ENCODE measurements around the gene PCDHB10. TPM values are rescaled to one million over a fixed set of nuclear protein-coding genes. Genes with fewer than 3 reads are reported as not detected.
"Not testable (repeated sequence)": the region's sequence is repeated elsewhere in the genome, so short reads cannot be mapped to it uniquely, and the experiment has no call there.

Gene PCDHB10
- total RNA-seq, 4 donors from 2014 or later: 0.19 to 1.5 (median 0.76) TPM

- WGBS, 2 donors: 28 to 40% methylated on average over 21 of the region's 21 CpGs
- intact Hi-C loops (cut with DNase I; ENCODE audit: low total_unique reads): no loop called here
- DNase-seq (ENCODE audit: low spot score in 2 of 2): no peak
- H3K4me3 ChIP-seq (ENCODE audit: low read depth, poor library complexity, severe bottlenecking): no peak overlapping the region
- no peak for TF ChIP-seq CTCF (IDR thresholded peaks at IDR 0.05)
- TF ChIP-seq POLR2A (IDR thresholded peaks at IDR 0.05): no peak
Measured at GRCh38 chr5:141155540-141156374, 36.4 kb upstream of the PCDHB10 start.

- intact Hi-C loops (cut with DNase I; ENCODE audit: low total_unique reads); DNase-seq (ENCODE audit: low spot score in 2 of 2); H3K4me3 ChIP-seq (ENCODE audit: low read depth, poor library complexity, severe bottlenecking): not testable (repeated sequence)
- 42 to 45% methylated on average over 25 to 38 of the region's 38 CpGs for WGBS, 2 donors
Measured at GRCh38 chr5:141157356-141157755, 34.8 kb upstream of the PCDHB10 start.

GRCh38 chr5:141157901-141158300 lies 34.3 kb upstream of the PCDHB10 start:
- intact Hi-C loops (cut with DNase I; ENCODE audit: low total_unique reads); H3K4me3 ChIP-seq (ENCODE audit: low read depth, poor library complexity, severe bottlenecking); DNase-seq (ENCODE audit: low spot score in 2 of 2): not testable (repeated sequence)
- WGBS, 2 donors: 18 to 46% methylated on average over 5 to 15 of the region's 28 CpGs

- WGBS, 2 donors: 26 to 35% methylated on average over 20 of the region's 20 CpGs
- DNase-seq (ENCODE audit: low spot score in 2 of 2): no peak
- TF ChIP-seq POLR2A (IDR thresholded peaks at IDR 0.05) (no peak), CTCF (IDR thresholded peaks at IDR 0.05) (no peak)
- H3K4me3 ChIP-seq (ENCODE audit: low read depth, poor library complexity, severe bottlenecking): no peak within 1 kb of the TSS
- intact Hi-C loops (cut with DNase I; ENCODE audit: low total_unique reads): no loop called here
Measured at GRCh38 chr5:141172381-141173204, 19.6 kb upstream of the PCDHB10 start, which contains the start of gene PCDHB7. TSS of gene PCDHB7 (plus strand) at chr5:141172644. CDS start at chr5:141172836, 192 bp downstream.

GRCh38 chr5:141174291-141175104 lies 17.7 kb upstream of the PCDHB10 start:
- DNase-seq (ENCODE audit: low spot score in 2 of 2); H3K4me3 ChIP-seq (ENCODE audit: low read depth, poor library complexity, severe bottlenecking); intact Hi-C loops (cut with DNase I; ENCODE audit: low total_unique reads): not testable (repeated sequence)
- WGBS, 2 donors: 42 to 51% methylated on average over 55 to 74 of the region's 79 CpGs

- intact Hi-C loops (cut with DNase I; ENCODE audit: low total_unique reads): no loop called here
- TF ChIP-seq POLR2A (IDR thresholded peaks at IDR 0.05) (no peak), CTCF (IDR thresholded peaks at IDR 0.05) (no peak)
- no peak overlapping the region for H3K4me3 ChIP-seq (ENCODE audit: low read depth, poor library complexity, severe bottlenecking)
- DNase-seq (ENCODE audit: low spot score in 2 of 2): no peak
- 51 to 67% methylated on average over 1 of the region's 1 CpG for WGBS, 2 donors
Measured at GRCh38 chr5:141175933-141176332, 16.2 kb upstream of the PCDHB10 start.

- DNase-seq (ENCODE audit: low spot score in 2 of 2); H3K4me3 ChIP-seq (ENCODE audit: low read depth, poor library complexity, severe bottlenecking); intact Hi-C loops (cut with DNase I; ENCODE audit: low total_unique reads): not testable (repeated sequence)
- WGBS, 2 donors: 32 to 35% methylated on average over 14 to 18 of the region's 18 CpGs
Measured at GRCh38 chr5:141177577-141178191, 14.5 kb upstream of the PCDHB10 start, which contains the start of gene PCDHB8. TSS of gene PCDHB8 (plus strand) at chr5:141177790. CDS start at chr5:141178035, 245 bp downstream.

- 38 to 43% methylated on average over 30 to 35 of the region's 39 CpGs for WGBS, 2 donors
- DNase-seq (ENCODE audit: low spot score in 2 of 2); H3K4me3 ChIP-seq (ENCODE audit: low read depth, poor library complexity, severe bottlenecking); intact Hi-C loops (cut with DNase I; ENCODE audit: low total_unique reads): not testable (repeated sequence)
Measured at GRCh38 chr5:141179371-141179770, 12.8 kb upstream of the PCDHB10 start.

- intact Hi-C loops (cut with DNase I; ENCODE audit: low total_unique reads); H3K4me3 ChIP-seq (ENCODE audit: low read depth, poor library complexity, severe bottlenecking); DNase-seq (ENCODE audit: low spot score in 2 of 2): not testable (repeated sequence)
- WGBS, 2 donors: 33 to 50% methylated on average over 20 to 27 of the region's 32 CpGs
Measured at GRCh38 chr5:141179876-141180275, 12.3 kb upstream of the PCDHB10 start.

Data from lower leg skin (tissue), 4 donors.